HG03469 (cell line): ENCODE data around the gene UQCR10.

Source experiments
- ATAC-seq: cut with Tn5 transposase; IDR thresholded peaks from one replicate; pipeline ENCODE4 v1.9.1; 2021; ENCODE audit warnings: mild to moderate bottlenecking, moderate library complexity, moderate number of reproducible peaks; ENCODE audit not compliant: unreplicated experiment

The UQCR10 gene

GRCh38 chr22:29758959-29759358, 8.2 kb upstream of the UQCR10 start:
- ATAC-seq, result no peak

GRCh38 chr22:29762263-29762662, 4.9 kb upstream of the UQCR10 start:
- ATAC-seq, result no peak

GRCh38 chr22:29765905-29766631, 1.1 kb upstream of the UQCR10 start:
- peak; percentile 16 for ATAC-seq

- ATAC-seq, result peak; percentile 57
These were observed 468 bp upstream of the UQCR10 start, which contains the start of gene ZMAT5 for GRCh38 chr22:29766632-29767170. Gene ZMAT5 (minus strand): TSS chr22:29767007. CDS start chr22:29748544, 18,463 bp downstream.

- no peak for ATAC-seq
These were observed 1.0 kb downstream of the UQCR10 start for GRCh38 chr22:29768052-29768693.

GRCh38 chr22:29769723-29770321, 2.7 kb downstream of the UQCR10 start:
- no peak for ATAC-seq

- no peak for ATAC-seq
These were observed 5.0 kb downstream of the UQCR10 start for GRCh38 chr22:29772170-29772641.

GRCh38 chr22:29773233-29773632, 6.1 kb downstream of the UQCR10 start:
- no peak for ATAC-seq

- ATAC-seq, result no peak
These were observed 13.1 kb downstream of the UQCR10 start for GRCh38 chr22:29780220-29780619.

- ATAC-seq, result no peak
These were observed 13.8 kb downstream of the UQCR10 start for GRCh38 chr22:29780748-29781676.

- no peak for ATAC-seq
These were observed 15.1 kb downstream of the UQCR10 start for GRCh38 chr22:29782061-29782845.

GRCh38 chr22:29784451-29785361, 17.5 kb downstream of the UQCR10 start:
- ATAC-seq, result no peak

GRCh38 chr22:29786031-29786430, 18.9 kb downstream of the UQCR10 start:
- no peak for ATAC-seq

GRCh38 chr22:29787371-29787980, 20.3 kb downstream of the UQCR10 start:
- ATAC-seq, result no peak

- no peak for ATAC-seq
These were observed 21.4 kb downstream of the UQCR10 start for GRCh38 chr22:29788339-29789279.

- ATAC-seq, result no peak
These were observed 22.9 kb downstream of the UQCR10 start for GRCh38 chr22:29790061-29790460.

GRCh38 chr22:29793396-29793795, 26.2 kb downstream of the UQCR10 start:
- no peak for ATAC-seq
